ENCODE measurements around the gene PACSIN2.

GRCh38 chr22:42957958-42958357, 57.0 kb downstream of the PACSIN2 start:
- no peak for TF ChIP-seq POLR2AphosphoS5 (IDR thresholded peaks at IDR 0.05; ENCODE audit: low read depth)
- TF ChIP-seq CTCF (conservative IDR thresholded peaks at IDR 0.05; ENCODE audit: low read depth in 2 of 2), result no peak
- no peak for TF ChIP-seq EZH2 (IDR thresholded peaks at IDR 0.05; ENCODE audit: low read depth, unreplicated experiment)
- TF ChIP-seq CREB1 (CRISPR knock-in tag; IDR thresholded peaks at IDR 0.05; ENCODE audit: low read depth), result no peak
- TF ChIP-seq EZH2phosphoT487 (IDR thresholded peaks at IDR 0.05; ENCODE audit: unreplicated experiment), result no peak
- TF ChIP-seq NANOG (IDR thresholded peaks at IDR 0.05; ENCODE audit: borderline replicate concordance), result no peak
- no peak for TF ChIP-seq JUNB (IDR thresholded peaks at IDR 0.05; ENCODE audit: unreplicated experiment)
- no peak for TF ChIP-seq ZNF114 (CRISPR knock-in tag; IDR thresholded peaks at IDR 0.05)
- no peak for TF ChIP-seq REST (IDR thresholded peaks at IDR 0.05; ENCODE audit: unreplicated experiment)
- TF ChIP-seq ETS1 (IDR thresholded peaks at IDR 0.05), result no peak
- no peak for TF ChIP-seq ZNF331 (CRISPR knock-in tag; IDR thresholded peaks at IDR 0.05; ENCODE audit: low read depth)
- no peak for TF ChIP-seq ZNF462 (CRISPR knock-in tag; IDR thresholded peaks at IDR 0.05)
- no peak for TF ChIP-seq STAT1 (IDR thresholded peaks at IDR 0.05; ENCODE audit: unreplicated experiment)

All from GM23338 (cell line).